ENCODE data around the gene PPY.
"Not testable (repeated sequence)": the region's sequence is repeated elsewhere in the genome, so short reads cannot be mapped to it uniquely, and the experiment has no call there.

The PPY gene

GRCh38 chr17:43942051-43942685 is at the start of gene PPY:
TSS of gene PPY (minus strand) at chr17:43942476. CDS start at chr17:43941654, 822 bp downstream.
- DNase-seq, result no peak

GRCh38 chr17:43988301-43988700 is 46.0 kb upstream of the PPY start:
- DNase-seq, result no peak

- no peak for DNase-seq
Measured at GRCh38 chr17:43987131-43988021, 45.1 kb upstream of the PPY start.

- no peak for DNase-seq
Measured at GRCh38 chr17:43986225-43986981, 44.1 kb upstream of the PPY start.

GRCh38 chr17:43984521-43984920 is 42.2 kb upstream of the PPY start:
- no peak for DNase-seq

GRCh38 chr17:43983515-43984411 is 41.5 kb upstream of the PPY start:
- no peak for DNase-seq

- no peak for DNase-seq
Measured at GRCh38 chr17:43983196-43983514, 40.9 kb upstream of the PPY start.

GRCh38 chr17:43982171-43982570 is 39.9 kb upstream of the PPY start:
- no peak for DNase-seq

GRCh38 chr17:43979671-43980070 is 37.4 kb upstream of the PPY start:
- DNase-seq, result no peak

GRCh38 chr17:43979011-43979410 is 36.7 kb upstream of the PPY start:
- DNase-seq, result no peak

GRCh38 chr17:43978078-43978477 is 35.8 kb upstream of the PPY start:
- DNase-seq, result no peak

GRCh38 chr17:43976963-43977837 is 34.9 kb upstream of the PPY start:
- no peak for DNase-seq

- DNase-seq, result no peak
Measured at GRCh38 chr17:43975898-43976297, 33.6 kb upstream of the PPY start.

- DNase-seq, result no peak
Measured at GRCh38 chr17:43974382-43975266, 32.3 kb upstream of the PPY start.

- not testable (repeated sequence) for DNase-seq
Measured at GRCh38 chr17:43972444-43973212, 30.4 kb upstream of the PPY start.

GRCh38 chr17:43971436-43971835 is 29.2 kb upstream of the PPY start:
- not testable (repeated sequence) for DNase-seq

- no peak for DNase-seq
Measured at GRCh38 chr17:43970366-43970765, 28.1 kb upstream of the PPY start.

GRCh38 chr17:43967251-43967875 is 25.1 kb upstream of the PPY start:
- no peak for DNase-seq

- DNase-seq, result no peak
Measured at GRCh38 chr17:43966276-43966675, 24.0 kb upstream of the PPY start.

Data from hematopoietic multipotent progenitor cell treated with erythropoietin and hydrocortisone succinate and interleukin-3 and kit ligand, for 6 days (in vitro differentiated cells).